NCI-H1105 treated with DMSO at 0.1 percent for 48 hours (cell line): ENCODE data around the gene OR1F1.
"Not testable (repeated sequence)": the region's sequence is repeated elsewhere in the genome, so short reads cannot be mapped to it uniquely, and the experiment has no call there.

Source experiments
- DNase-seq: peaks from one replicate; lab custom pipeline; 2025; lab: John Stamatoyannopoulos, UW

The OR1F1 gene

GRCh38 chr16:3173892-3174617, 13.9 kb upstream of the OR1F1 start:
- no peak for DNase-seq

GRCh38 chr16:3174618-3175148, 13.3 kb upstream of the OR1F1 start:
- DNase-seq: no peak

- no peak for DNase-seq
Measured at GRCh38 chr16:3175157-3176093, 12.6 kb upstream of the OR1F1 start.

GRCh38 chr16:3179651-3180050, 8.4 kb upstream of the OR1F1 start:
- DNase-seq: no peak

GRCh38 chr16:3180445-3180878, 7.5 kb upstream of the OR1F1 start:
- no peak for DNase-seq

GRCh38 chr16:3182293-3182607, 5.8 kb upstream of the OR1F1 start:
- not testable (repeated sequence) for DNase-seq

GRCh38 chr16:3182608-3183444, 5.2 kb upstream of the OR1F1 start:
- DNase-seq: no peak

GRCh38 chr16:3183445-3184139, 4.4 kb upstream of the OR1F1 start:
- DNase-seq: no peak

GRCh38 chr16:3186946-3187690, 886 bp upstream of the OR1F1 start:
- DNase-seq: no peak

- DNase-seq: no peak
Measured at GRCh38 chr16:3188675-3188924, 596 bp downstream of the OR1F1 start.

GRCh38 chr16:3188925-3189825, 1.2 kb downstream of the OR1F1 start:
- DNase-seq: no peak

GRCh38 chr16:3189869-3190268, 1.9 kb downstream of the OR1F1 start:
- no peak for DNase-seq

- peak; percentile 8 for DNase-seq
Measured at GRCh38 chr16:3190949-3191353, 2.9 kb downstream of the OR1F1 start.

GRCh38 chr16:3192476-3193019, 4.5 kb downstream of the OR1F1 start:
- DNase-seq: no peak

GRCh38 chr16:3193221-3194212, 5.5 kb downstream of the OR1F1 start:
- no peak for DNase-seq

GRCh38 chr16:3194792-3195191, 6.8 kb downstream of the OR1F1 start:
- no peak for DNase-seq

GRCh38 chr16:3195975-3196374, 8.0 kb downstream of the OR1F1 start:
- DNase-seq: no peak

- not testable (repeated sequence) for DNase-seq
Measured at GRCh38 chr16:3197694-3198333, 9.8 kb downstream of the OR1F1 start.
